HEK293T (cell line): ENCODE measurements around the gene DNPEP.

Source experiments
- CTCF ChIA-PET: fragments of 350-600 bp; formaldehyde crosslinking; extraction: SDS; loops from one replicate; lab custom pipeline; 2021; ENCODE audit warnings: antibody characterized with exemption, inconsistent platforms; lab: Yijun Ruan, JAX
- POLR2A ChIA-PET: fragments of 350-600 bp; formaldehyde crosslinking; extraction: SDS; loops from one replicate; lab custom pipeline; 2020; ENCODE audit warnings: antibody characterized with exemption, inconsistent platforms; lab: Yijun Ruan, JAX
- DNase-seq: peaks from one replicate; pipeline ENCODE4 v3.0.0; 2012; ENCODE audit warnings: mixed read lengths; ENCODE audit errors: extremely low spot score
- ARNT ChIP-seq: fragments of 450-650 bp; IDR thresholded peaks from 2 replicates; pipeline ENCODE4 v1.6.1; 2017; ENCODE audit warnings: mild to moderate bottlenecking
- BHLHE40 ChIP-seq: fragments of 450-650 bp; IDR thresholded peaks from 2 replicates; pipeline ENCODE4 v1.6.1; 2016; ENCODE audit warnings: mild to moderate bottlenecking, moderate library complexity, borderline replicate concordance
- CTBP1 ChIP-seq: fragments of 450-650 bp; IDR thresholded peaks from 2 replicates; pipeline ENCODE4 v1.6.1; 2016; ENCODE audit warnings: borderline replicate concordance
- ELF4 ChIP-seq: fragments of 450-650 bp; IDR thresholded peaks from 2 replicates; pipeline ENCODE4 v1.6.1; 2017; ENCODE audit warnings: antibody characterized with exemption
- FOXA1 ChIP-seq: fragments of 450-650 bp; IDR thresholded peaks from 2 replicates; pipeline ENCODE4 v1.6.1; 2016; ENCODE audit warnings: mild to moderate bottlenecking
- FOXK2 ChIP-seq: fragments of 450-650 bp; IDR thresholded peaks from 2 replicates; pipeline ENCODE4 v1.6.1; 2016; ENCODE audit warnings: mild to moderate bottlenecking
- FOXM1 ChIP-seq: fragments of 450-650 bp; IDR thresholded peaks from 2 replicates; pipeline ENCODE4 v1.6.1; 2017; ENCODE audit warnings: mild to moderate bottlenecking, borderline replicate concordance
- HDGF ChIP-seq: fragments of 450-650 bp; IDR thresholded peaks from 2 replicates; pipeline ENCODE4 v1.6.1; 2017; ENCODE audit warnings: antibody characterized with exemption, borderline replicate concordance
- L3MBTL2 ChIP-seq: fragments of 450-650 bp; conservative IDR thresholded peaks from 2 replicates; pipeline ENCODE4 v1.6.1; 2016; ENCODE audit warnings: mild to moderate bottlenecking
- LEF1 ChIP-seq: fragments of 450-650 bp; IDR thresholded peaks from 2 replicates; pipeline ENCODE4 v1.6.1; 2017; ENCODE audit warnings: mild to moderate bottlenecking, borderline replicate concordance
- NFRKB ChIP-seq: fragments of 450-650 bp; IDR thresholded peaks from 2 replicates; pipeline ENCODE4 v1.6.1; 2016; ENCODE audit warnings: mild to moderate bottlenecking, moderate library complexity
- SP1 ChIP-seq: fragments of 450-650 bp; IDR thresholded peaks from 2 replicates; pipeline ENCODE4 v1.6.1; 2017
- SUZ12 ChIP-seq: fragments of 450-650 bp; IDR thresholded peaks from 2 replicates; pipeline ENCODE4 v1.6.1; 2016; ENCODE audit warnings: mild to moderate bottlenecking
- TARDBP ChIP-seq: fragments of 450-650 bp; IDR thresholded peaks from 2 replicates; pipeline ENCODE4 v1.6.1; 2016
- ZNF384 ChIP-seq: fragments of 450-650 bp; IDR thresholded peaks from 2 replicates; pipeline ENCODE4 v1.6.1; 2016
- TF ChIP-seq, protein P1 (sequence below): fragments of 450-650 bp; IDR thresholded peaks from 2 replicates; pipeline ENCODE4 v1.6.1; 2016

Gene DNPEP

DNA sequence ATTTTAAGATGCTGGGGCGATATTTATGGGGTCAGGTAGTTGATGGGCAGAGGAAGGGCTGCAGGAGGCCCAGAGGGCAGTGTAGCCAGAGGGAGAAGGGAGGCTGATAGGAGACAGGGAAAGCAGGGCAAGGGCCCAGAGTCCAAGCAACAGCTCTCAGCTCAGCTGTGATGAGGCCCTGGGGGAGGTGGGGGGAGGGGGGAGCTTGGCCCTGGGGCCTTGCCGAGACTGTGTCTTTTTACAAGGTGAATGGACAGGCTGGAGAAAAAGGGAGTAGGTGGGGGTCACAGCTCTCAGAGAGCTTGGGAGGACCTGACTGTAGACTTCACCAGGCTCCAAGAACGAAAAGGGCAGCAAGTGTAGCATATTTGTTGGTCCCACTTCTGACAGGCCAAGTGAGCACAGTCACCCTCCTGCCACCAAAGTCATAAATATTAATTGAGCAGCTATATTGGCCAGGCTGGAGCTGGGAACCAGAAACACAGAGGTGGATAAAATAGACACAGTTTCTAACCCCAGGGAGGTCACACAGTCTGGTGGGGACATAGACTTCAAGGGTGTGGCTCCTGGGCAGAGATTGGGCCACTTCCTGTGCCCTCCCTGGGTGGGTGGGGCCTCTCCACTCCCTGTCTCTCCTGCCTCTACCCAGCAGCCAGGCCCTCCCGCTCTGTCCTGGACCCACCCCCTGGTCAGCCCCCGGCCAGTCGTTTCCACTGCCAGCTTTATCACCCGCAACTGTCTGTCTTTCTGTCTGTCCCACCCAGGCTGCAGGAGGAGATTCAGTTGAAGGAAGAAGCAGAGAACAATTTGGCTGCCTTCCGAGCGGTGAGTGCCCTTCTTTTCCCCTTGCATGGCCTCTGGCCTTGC is 31.9 kb upstream of the DNPEP start:
- DNase-seq, result no peak
- CTCF ChIA-PET, result interaction anchor here (0.6 to 1.3 kb wide), 2 partner anchors 15 to 16 kb away, joined by 3 read pairs; no protein-coding TSS in a partner anchor
- TF ChIP-seq L3MBTL2, result no peak
- TF ChIP-seq, protein P1, sequence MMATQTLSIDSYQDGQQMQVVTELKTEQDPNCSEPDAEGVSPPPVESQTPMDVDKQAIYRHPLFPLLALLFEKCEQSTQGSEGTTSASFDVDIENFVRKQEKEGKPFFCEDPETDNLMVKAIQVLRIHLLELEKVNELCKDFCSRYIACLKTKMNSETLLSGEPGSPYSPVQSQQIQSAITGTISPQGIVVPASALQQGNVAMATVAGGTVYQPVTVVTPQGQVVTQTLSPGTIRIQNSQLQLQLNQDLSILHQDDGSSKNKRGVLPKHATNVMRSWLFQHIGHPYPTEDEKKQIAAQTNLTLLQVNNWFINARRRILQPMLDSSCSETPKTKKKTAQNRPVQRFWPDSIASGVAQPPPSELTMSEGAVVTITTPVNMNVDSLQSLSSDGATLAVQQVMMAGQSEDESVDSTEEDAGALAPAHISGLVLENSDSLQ, result no peak
- POLR2A ChIA-PET, result no interaction called here

DNA sequence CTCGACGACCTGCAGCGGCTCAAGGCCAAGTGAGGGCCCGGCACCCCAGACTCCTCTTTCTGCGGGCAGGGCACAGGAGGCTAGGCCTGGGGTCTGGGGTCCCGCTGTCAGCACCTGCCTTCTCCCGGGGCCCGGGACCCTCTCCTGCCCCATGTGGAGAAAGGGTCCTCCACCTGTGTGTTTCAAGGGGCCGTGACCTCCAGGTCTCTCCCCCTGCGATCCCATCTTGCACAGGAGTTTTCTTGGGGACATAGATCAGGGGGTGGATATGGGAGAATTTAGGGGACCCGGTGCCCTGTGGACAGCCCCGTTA is 31.3 kb upstream of the DNPEP start:
- no peak for TF ChIP-seq SUZ12
- no peak for TF ChIP-seq ARNT
- no peak for TF ChIP-seq FOXA1
- TF ChIP-seq CTBP1, result no peak
- no peak for TF ChIP-seq HDGF
- no peak for TF ChIP-seq TARDBP
- no peak for TF ChIP-seq ELF4
- TF ChIP-seq BHLHE40, result no peak
- no peak for TF ChIP-seq ZNF384
- no peak for TF ChIP-seq LEF1
- no peak for TF ChIP-seq FOXK2
- TF ChIP-seq, protein P1, result no peak
- no peak for TF ChIP-seq FOXM1
- TF ChIP-seq SP1, result no peak
- TF ChIP-seq L3MBTL2, result no peak
- TF ChIP-seq NFRKB, result no peak
- CTCF ChIA-PET, result no interaction called here
- POLR2A ChIA-PET, result no interaction called here
- no peak for DNase-seq

DNA sequence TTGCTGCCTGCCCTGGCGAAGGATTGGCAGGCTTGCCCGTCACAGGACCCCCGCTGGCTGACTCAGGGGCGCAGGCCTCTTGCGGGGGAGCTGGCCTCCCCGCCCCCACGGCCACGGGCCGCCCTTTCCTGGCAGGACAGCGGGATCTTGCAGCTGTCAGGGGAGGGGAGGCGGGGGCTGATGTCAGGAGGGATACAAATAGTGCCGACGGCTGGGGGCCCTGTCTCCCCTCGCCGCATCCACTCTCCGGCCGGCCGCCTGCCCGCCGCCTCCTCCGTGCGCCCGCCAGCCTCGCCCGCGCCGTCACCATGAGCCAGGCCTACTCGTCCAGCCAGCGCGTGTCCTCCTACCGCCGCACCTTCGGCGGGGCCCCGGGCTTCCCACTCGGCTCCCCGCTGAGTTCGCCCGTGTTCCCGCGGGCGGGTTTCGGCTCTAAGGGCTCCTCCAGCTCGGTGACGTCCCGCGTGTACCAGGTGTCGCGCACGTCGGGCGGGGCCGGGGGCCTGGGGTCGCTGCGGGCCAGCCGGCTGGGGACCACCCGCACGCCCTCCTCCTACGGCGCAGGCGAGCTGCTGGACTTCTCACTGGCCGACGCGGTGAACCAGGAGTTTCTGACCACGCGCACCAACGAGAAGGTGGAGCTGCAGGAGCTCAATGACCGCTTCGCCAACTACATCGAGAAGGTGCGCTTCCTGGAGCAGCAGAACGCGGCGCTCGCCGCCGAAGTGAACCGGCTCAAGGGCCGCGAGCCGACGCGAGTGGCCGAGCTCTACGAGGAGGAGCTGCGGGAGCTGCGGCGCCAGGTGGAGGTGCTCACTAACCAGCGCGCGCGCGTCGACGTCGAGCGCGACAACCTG is 30.7 kb upstream of the DNPEP start, which contains the start of gene DES:
TSS of gene DES (plus strand) at position 223 of the 857 bp plus-strand sequence. CDS start at position 309, 86 bp downstream.
- TF ChIP-seq, protein P1, result no peak
- TF ChIP-seq HDGF (no peak), L3MBTL2 (no peak), NFRKB (no peak), FOXA1 (no peak), ARNT (no peak), SUZ12 (no peak), ELF4 (no peak), ZNF384 (no peak), FOXK2 (no peak), LEF1 (no peak), TARDBP (no peak), BHLHE40 (no peak), FOXM1 (no peak)
- POLR2A ChIA-PET, result no interaction called here
- no peak for DNase-seq
- CTCF ChIA-PET, result interaction anchor here (2.9 kb wide), 1 partner anchor 16 kb away, joined by 13 read pairs; no protein-coding TSS in a partner anchor

DNA sequence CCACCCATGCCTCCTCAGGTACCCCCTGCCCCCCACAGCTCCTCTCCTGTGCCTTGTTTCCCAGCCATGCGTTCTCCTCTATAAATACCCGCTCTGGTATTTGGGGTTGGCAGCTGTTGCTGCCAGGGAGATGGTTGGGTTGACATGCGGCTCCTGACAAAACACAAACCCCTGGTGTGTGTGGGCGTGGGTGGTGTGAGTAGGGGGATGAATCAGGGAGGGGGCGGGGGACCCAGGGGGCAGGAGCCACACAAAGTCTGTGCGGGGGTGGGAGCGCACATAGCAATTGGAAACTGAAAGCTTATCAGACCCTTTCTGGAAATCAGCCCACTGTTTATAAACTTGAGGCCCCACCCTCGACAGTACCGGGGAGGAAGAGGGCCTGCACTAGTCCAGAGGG is 29.7 kb upstream of the DNPEP start:
- ChIA-PET CTCF (interaction anchor here (2.9 kb wide), 1 partner anchor 15 kb away, joined by 13 read pairs; no protein-coding TSS in a partner anchor), POLR2A (no interaction called here)
- TF ChIP-seq FOXA1, result no peak
- TF ChIP-seq CTBP1, result no peak
- no peak for TF ChIP-seq FOXM1
- TF ChIP-seq NFRKB, result no peak
- no peak for TF ChIP-seq SP1
- TF ChIP-seq ELF4, result no peak
- TF ChIP-seq ARNT, result no peak
- no peak for TF ChIP-seq FOXK2
- no peak for TF ChIP-seq TARDBP
- TF ChIP-seq LEF1, result no peak
- DNase-seq, result no peak

DNA sequence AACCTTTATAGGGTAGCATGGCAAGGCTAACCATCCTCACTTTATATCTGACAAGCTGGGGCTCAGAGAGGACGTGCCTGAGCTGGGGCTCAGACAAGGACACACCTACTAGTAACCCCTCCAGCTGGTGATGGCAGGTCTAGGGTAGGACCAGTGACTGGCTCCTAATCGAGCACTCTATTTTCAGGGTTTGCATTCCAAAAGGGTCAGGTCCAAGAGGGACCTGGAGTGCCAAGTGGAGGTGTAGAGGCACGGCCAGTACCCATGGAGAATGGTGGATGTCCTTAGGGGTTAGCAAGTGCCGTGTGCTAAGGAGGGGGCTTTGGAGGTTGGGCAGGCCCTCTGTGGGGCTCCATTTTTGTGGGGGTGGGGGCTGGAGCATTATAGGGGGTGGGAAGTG is 29.2 kb upstream of the DNPEP start:
- TF ChIP-seq NFRKB (no peak), SUZ12 (no peak), L3MBTL2 (no peak), ARNT (no peak), ELF4 (no peak), FOXA1 (no peak), BHLHE40 (no peak), ZNF384 (no peak)
- ChIA-PET CTCF (interaction anchor here (2.9 kb wide), 1 partner anchor 15 kb away, joined by 13 read pairs; no protein-coding TSS in a partner anchor), POLR2A (no interaction called here)
- DNase-seq, result no peak

DNA sequence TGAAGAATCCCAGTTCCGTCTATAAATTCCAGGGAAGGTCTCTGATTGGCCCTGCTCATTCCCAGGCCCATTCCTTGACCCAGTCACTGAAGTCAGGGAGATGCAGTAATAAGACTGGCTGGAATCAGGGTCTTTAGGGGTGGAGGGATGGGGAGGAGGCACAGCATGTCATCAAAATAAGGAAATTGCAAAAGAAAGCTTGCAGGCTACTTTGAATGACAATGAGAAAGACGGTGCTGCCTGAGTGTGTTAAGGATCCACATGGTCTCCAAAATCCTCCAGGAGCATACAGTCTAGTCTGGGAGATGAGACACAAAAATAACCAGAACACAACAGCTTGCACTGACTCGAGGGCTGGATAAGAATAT is 28.5 kb upstream of the DNPEP start:
- ChIA-PET POLR2A (no interaction called here), CTCF (interaction anchor here (1.4 to 2.9 kb wide), 2 partner anchors 14 to 94 kb away, joined by 5 to 13 read pairs; no protein-coding TSS in a partner anchor)
- no peak for DNase-seq
- TF ChIP-seq FOXA1, result no peak
- TF ChIP-seq FOXM1, result no peak
- TF ChIP-seq L3MBTL2, result no peak
- no peak for TF ChIP-seq LEF1
- TF ChIP-seq SUZ12, result no peak
- no peak for TF ChIP-seq ARNT
- no peak for TF ChIP-seq NFRKB
- TF ChIP-seq FOXK2, result no peak
- TF ChIP-seq TARDBP, result no peak
- TF ChIP-seq ZNF384, result no peak
- TF ChIP-seq HDGF, result no peak
- TF ChIP-seq BHLHE40, result no peak
- TF ChIP-seq, protein P1, result no peak
- TF ChIP-seq SP1, result no peak
- no peak for TF ChIP-seq ELF4
